Fibroblast of lung (primary cell): Measurements from ENCODE around the gene ATP6AP2. TPM values are rescaled to one million over a fixed set of nuclear protein-coding genes. Genes with fewer than 3 reads are reported as not detected.

Experiments used
- DNase-seq, 2 donors: peaks; one replicate each; pipeline versions ENCODE4 v3.0.0 to v3.0.0-alpha.2; 2010; ENCODE audit warnings: low read depth in 2 of 2
- H2AFZ ChIP-seq: 2 replicates; pipeline ENCODE4 v1.5.1; 2012; ENCODE audit warnings: low read length, control low read depth, inconsistent platforms
- H3K27ac ChIP-seq: 2 replicates; pipeline ENCODE4 v1.5.1; 2011; ENCODE audit warnings: low read length, control low read depth; ENCODE audit not compliant: insufficient read depth
- H3K27me3 ChIP-seq: 2 replicates; pipeline ENCODE4 v1.5.1; 2011; ENCODE audit warnings: mild to moderate bottlenecking, low read length; ENCODE audit not compliant: control insufficient read depth, insufficient read depth
- H3K36me3 ChIP-seq: 2 replicates; pipeline ENCODE4 v1.5.1; 2011; ENCODE audit warnings: low read length; ENCODE audit not compliant: control insufficient read depth, insufficient read depth
- H3K4me1 ChIP-seq: 2 replicates; pipeline ENCODE4 v1.5.1; 2011; ENCODE audit warnings: low read length; ENCODE audit not compliant: control insufficient read depth, insufficient read depth; ENCODE audit errors: extremely low read depth
- H3K4me2 ChIP-seq: 2 replicates; pipeline ENCODE4 v1.5.1; 2011; ENCODE audit warnings: low read length, control low read depth; ENCODE audit not compliant: insufficient read depth; ENCODE audit errors: extremely low read depth
- H3K4me3 ChIP-seq, 4 experiments: fragments of 200-600 bp in 1 of 4; sonication (generic) in 1 of 4; replicated peaks in 1 of 4; 2 replicates each; pipeline ENCODE4 v1.5.1; 2011 to 2016; ENCODE audit warnings: low read length in 4 of 4, low read depth in 3 of 4, mild to moderate bottlenecking in 3 of 4, control low read depth in 2 of 4, inconsistent platforms in 1 of 4, mixed read lengths in 1 of 4; ENCODE audit not compliant: insufficient read depth in 1 of 4; ENCODE audit errors: control extremely low read depth in 1 of 4
- H3K79me2 ChIP-seq: 2 replicates; pipeline ENCODE4 v1.5.1; 2012; ENCODE audit warnings: mild to moderate bottlenecking, low read length, inconsistent platforms; ENCODE audit not compliant: control insufficient read depth, insufficient read depth
- H3K9ac ChIP-seq: 2 replicates; pipeline ENCODE4 v1.5.1; 2011; ENCODE audit warnings: mild to moderate bottlenecking, low read length, control low read depth; ENCODE audit not compliant: insufficient read depth
- H3K9me3 ChIP-seq: 2 replicates; pipeline ENCODE4 v1.5.1; 2012; ENCODE audit warnings: low read depth, low read length; ENCODE audit not compliant: control insufficient read depth, insufficient read depth
- H4K20me1 ChIP-seq: 2 replicates; pipeline ENCODE4 v1.5.1; 2011; ENCODE audit warnings: low read length; ENCODE audit not compliant: control insufficient read depth, insufficient read depth; ENCODE audit errors: extremely low read depth
- CTCF ChIP-seq, 2 donors: IDR thresholded peaks in 1 of 2; conservative IDR thresholded peaks in 1 of 2; 1 replicate in 1 of 2; 2 replicates in 1 of 2; pipeline ENCODE4 v1.5.1; 2011 to 2012; ENCODE audit warnings: low read length in 2 of 2, control low read depth in 1 of 2, inconsistent platforms in 1 of 2, low read depth in 1 of 2, mild to moderate bottlenecking in 1 of 2
- EZH2 ChIP-seq: IDR thresholded peaks from 2 replicates; pipeline ENCODE4 v1.5.1; 2012; ENCODE audit warnings: low read length, control low read depth, mild to moderate bottlenecking; ENCODE audit errors: missing control alignments
- polyA plus RNA-seq, 2 donors: library from polyadenylated mRNA; depleted of rRNA in 1 of 2; stranded (reverse) in 1 of 2; unstranded in 1 of 2; fragments of >200 nt; gene quantifications; 2 replicates each; pipeline ENCODE4 v1.2.1, GENCODE V29; 2011 to 2012; ENCODE audit warnings: missing spikeins in 1 of 2
- total RNA-seq: library from RNA; depleted of rRNA; stranded (reverse); fragments of >200 nt; gene quantifications from 2 replicates; pipeline ENCODE4 v1.2.1, GENCODE V29; 2014

ATP6AP2 gene
- total and polyA plus RNA-seq, 2 donors (not counting 1 experiment from before 2014, with no cell fraction given) = 164 to 510 TPM

GRCh38 chrX:40623139-40623536 is 42.4 kb downstream of the ATP6AP2 start, which contains the start of gene MPC1L:
TSS of gene MPC1L (plus strand) at chrX:40623428. CDS start at chrX:40623566, 138 bp downstream.
- TF ChIP-seq EZH2 (no peak), CTCF (conservative IDR thresholded peaks at IDR 0.05 in 1 of 2, IDR thresholded peaks at IDR 0.05 in 1 of 2; ENCODE audit: low read depth in 1 of 2, low read length in 2 of 2) (no peak)
- H3K79me2 ChIP-seq = no peaks in the 10 kb centered on the region
- H3K27me3 ChIP-seq = no peaks in the 10 kb centered on the region
- no peaks in the 10 kb centered on the region for H3K36me3 ChIP-seq
- H3K9me3 ChIP-seq = no peaks in the 10 kb centered on the region
- DNase-seq = no peak
- no peaks in the 10 kb centered on the region for H4K20me1 ChIP-seq
- no peak within 1 kb of the TSS for H3K9ac ChIP-seq
- no peak within 1 kb of the TSS for H3K4me2 ChIP-seq
- no peak within 1 kb of the TSS for H3K27ac ChIP-seq
- no peak within 1 kb of the TSS for H2AFZ ChIP-seq
- no peaks in the 10 kb centered on the region for H3K4me1 ChIP-seq
- no peak within 1 kb of the TSS for H3K4me3 ChIP-seq

GRCh38 chrX:40623665-40624064 is 42.9 kb downstream of the ATP6AP2 start:
- H4K20me1 ChIP-seq = no peaks in the 10 kb centered on the region
- H3K4me2 ChIP-seq = no peak overlapping the region
- H3K4me1 ChIP-seq = no peaks in the 10 kb centered on the region
- TF ChIP-seq EZH2 = no peak
- no peak for TF ChIP-seq CTCF (conservative IDR thresholded peaks at IDR 0.05 in 1 of 2, IDR thresholded peaks at IDR 0.05 in 1 of 2; ENCODE audit: low read depth in 1 of 2, low read length in 2 of 2)
- no peak overlapping the region for H3K4me3 ChIP-seq
- no peaks in the 10 kb centered on the region for H3K79me2 ChIP-seq
- H2AFZ ChIP-seq = no peak overlapping the region
- H3K9ac ChIP-seq = no peak overlapping the region
- H3K27me3 ChIP-seq = no peaks in the 10 kb centered on the region
- DNase-seq = no peak
- H3K9me3 ChIP-seq = no peaks in the 10 kb centered on the region
- no peaks in the 10 kb centered on the region for H3K36me3 ChIP-seq
- H3K27ac ChIP-seq = no peak overlapping the region

- H2AFZ ChIP-seq = no peak overlapping the region
- no peaks in the 10 kb centered on the region for H3K27me3 ChIP-seq
- no peaks in the 10 kb centered on the region for H3K79me2 ChIP-seq
- H4K20me1 ChIP-seq = no peaks in the 10 kb centered on the region
- H3K36me3 ChIP-seq = no peaks in the 10 kb centered on the region
- no peaks in the 10 kb centered on the region for H3K4me1 ChIP-seq
- H3K4me3 ChIP-seq = no peak overlapping the region
- H3K27ac ChIP-seq = no peak overlapping the region
- no peak overlapping the region for H3K9ac ChIP-seq
- H3K9me3 ChIP-seq = no peaks in the 10 kb centered on the region
- H3K4me2 ChIP-seq = no peak overlapping the region
- DNase-seq = no peak
- TF ChIP-seq EZH2 = no peak
These were observed 44.5 kb downstream of the ATP6AP2 start for GRCh38 chrX:40625294-40625693.
